G401.6 (cell line): ENCODE data around the gene NRL.

Source experiments
- FAIRE-seq: peaks from 2 replicates; lab custom pipeline; 2012; peaks lifted over from hg19 to GRCh38; lab: Jason Lieb, UNC

The NRL gene

GRCh38 chr14:24114532-24115421 lies at the start of gene NRL, which contains the start of gene DCAF11:
Gene NRL, minus strand, starts transcription at chr14:24114949. Its CDS starts 32,101 bp downstream, at chr14:24082848.
Gene DCAF11, plus strand, starts transcription at chr14:24114777. Its CDS starts 818 bp downstream, at chr14:24115595.
- FAIRE-seq, result peak; percentile 98

GRCh38 chr14:24162093-24162492 lies 47.3 kb upstream of the NRL start:
- no peak for FAIRE-seq

GRCh38 chr14:24160850-24161804 lies 46.4 kb upstream of the NRL start, which contains the start of gene IRF9:
Gene IRF9, plus strand, starts transcription at chr14:24161265. Its CDS starts 880 bp downstream, at chr14:24162145.
- FAIRE-seq, result peak; percentile 91

GRCh38 chr14:24160499-24160849 lies 45.7 kb upstream of the NRL start:
- FAIRE-seq, result no peak

GRCh38 chr14:24159777-24160498 lies 45.2 kb upstream of the NRL start:
- FAIRE-seq, result no peak

- no peak for FAIRE-seq
Measured at GRCh38 chr14:24157331-24157730, 42.6 kb upstream of the NRL start.

- no peak for FAIRE-seq
Measured at GRCh38 chr14:24156840-24157239, 42.1 kb upstream of the NRL start.

- no peak for FAIRE-seq
Measured at GRCh38 chr14:24155100-24155499, 40.4 kb upstream of the NRL start.

- no peak for FAIRE-seq
Measured at GRCh38 chr14:24151404-24152080, 36.8 kb upstream of the NRL start.

- FAIRE-seq, result no peak
Measured at GRCh38 chr14:24150993-24151392, 36.2 kb upstream of the NRL start.

GRCh38 chr14:24150567-24150966 lies 35.8 kb upstream of the NRL start:
- no peak for FAIRE-seq

GRCh38 chr14:24150061-24150460 lies 35.3 kb upstream of the NRL start:
- no peak for FAIRE-seq

GRCh38 chr14:24149302-24149969 lies 34.7 kb upstream of the NRL start:
- no peak for FAIRE-seq

GRCh38 chr14:24147761-24148428 lies 33.1 kb upstream of the NRL start:
- no peak for FAIRE-seq

- peak; percentile 98 for FAIRE-seq
Measured at GRCh38 chr14:24146978-24147760, 32.4 kb upstream of the NRL start, which contains the start of gene RNF31. Gene RNF31, plus strand, starts transcription at chr14:24147498. Its CDS starts 201 bp downstream, at chr14:24147699.

- FAIRE-seq, result peak; percentile 93
Measured at GRCh38 chr14:24146453-24146977, 31.8 kb upstream of the NRL start, which contains the start of gene PSME2. Gene PSME2, minus strand, starts transcription at chr14:24146610. Its CDS starts 29 bp downstream, at chr14:24146581.

GRCh38 chr14:24145690-24146452 lies 31.1 kb upstream of the NRL start:
- FAIRE-seq, result no peak

- no peak for FAIRE-seq
Measured at GRCh38 chr14:24145219-24145618, 30.5 kb upstream of the NRL start.
